Cardiac fibroblast (primary cell): ENCODE data around the gene PCAT6.
"Not testable (repeated sequence)": the region's sequence is repeated elsewhere in the genome, so short reads cannot be mapped to it uniquely, and the experiment has no call there.

Experiments
- DNase-seq, 2 donors: peaks; one replicate each; pipeline versions ENCODE4 v3.0.0 to v3.0.0-alpha.2; 2010; ENCODE audit warnings: low read depth in 2 of 2
- H3K4me3 ChIP-seq, 2 donors: replicated peaks in 1 of 2; 1 replicate in 1 of 2; 2 replicates in 1 of 2; pipeline ENCODE4 v1.5.1; 2011; ENCODE audit warnings: low read depth in 2 of 2, low read length in 2 of 2, mild to moderate bottlenecking in 2 of 2, moderate library complexity in 1 of 2
- CTCF ChIP-seq: IDR thresholded peaks from one replicate; pipeline ENCODE4 v1.5.1; 2011; ENCODE audit warnings: low read depth, mild to moderate bottlenecking, low read length, inconsistent platforms

The PCAT6 gene

GRCh38 chr1:202815120-202815519 lies 4.4 kb downstream of the PCAT6 start:
- no peak overlapping the region for H3K4me3 ChIP-seq
- TF ChIP-seq CTCF, result no peak
- no peak for DNase-seq

- no peak for DNase-seq
- no peak overlapping the region for H3K4me3 ChIP-seq
- TF ChIP-seq CTCF, result no peak
Measured at GRCh38 chr1:202818819-202819218, 8.1 kb downstream of the PCAT6 start.

- DNase-seq, result peak; percentile 50 to 51
- no peak overlapping the region for H3K4me3 ChIP-seq
- TF ChIP-seq CTCF, result no peak
Measured at GRCh38 chr1:202821467-202821866, 10.7 kb downstream of the PCAT6 start.

GRCh38 chr1:202825748-202826147 lies 15.0 kb downstream of the PCAT6 start:
- DNase-seq, result no peak
- H3K4me3 ChIP-seq, result no peak overlapping the region

GRCh38 chr1:202829223-202829622 lies 18.5 kb downstream of the PCAT6 start:
- not testable (repeated sequence) for H3K4me3 ChIP-seq, DNase-seq

More at GRCh38 chr1:202825748-202826147, 15.0 kb downstream of the PCAT6 start:
- TF ChIP-seq CTCF, result no peak

- TF ChIP-seq CTCF, result no peak
- no peak overlapping the region for H3K4me3 ChIP-seq
- no peak for DNase-seq
Measured at GRCh38 chr1:202831906-202832305, 21.2 kb downstream of the PCAT6 start.

- no peak for TF ChIP-seq CTCF
- DNase-seq, result no peak
- H3K4me3 ChIP-seq, result no peak overlapping the region
Measured at GRCh38 chr1:202834771-202835547, 24.2 kb downstream of the PCAT6 start.
